GM21825 (cell line): Measurements from ENCODE around the gene ANLN.
"Not testable (repeated sequence)": the region's sequence is repeated elsewhere in the genome, so short reads cannot be mapped to it uniquely, and the experiment has no call there.

Experiments used
- ATAC-seq: cut with Tn5 transposase; IDR thresholded peaks from one replicate; pipeline ENCODE4 v1.9.1; 2021; ENCODE audit warnings: mild to moderate bottlenecking, moderate library complexity; ENCODE audit not compliant: unreplicated experiment

Gene ANLN

DNA sequence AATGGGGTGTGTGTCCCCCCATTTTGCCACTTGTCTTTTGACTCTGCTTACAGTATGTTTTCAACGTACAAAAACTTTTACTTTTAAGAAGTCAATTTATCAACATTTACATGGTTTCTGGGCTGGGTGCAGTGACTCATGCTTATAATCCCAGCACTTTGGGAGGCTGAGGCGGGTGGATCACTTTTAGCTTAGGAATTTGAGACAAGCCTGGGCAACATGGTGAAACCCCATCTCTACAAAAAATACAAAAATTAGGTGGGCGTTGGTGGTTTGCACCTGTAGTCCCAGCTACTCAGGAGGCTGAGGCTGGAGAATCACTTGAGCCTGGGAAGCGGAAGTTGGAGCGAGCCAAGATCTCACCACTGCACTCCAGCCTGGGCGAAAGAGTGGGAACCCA lies 107.5 kb downstream of the ANLN start:
- ATAC-seq = not testable (repeated sequence)

DNA sequence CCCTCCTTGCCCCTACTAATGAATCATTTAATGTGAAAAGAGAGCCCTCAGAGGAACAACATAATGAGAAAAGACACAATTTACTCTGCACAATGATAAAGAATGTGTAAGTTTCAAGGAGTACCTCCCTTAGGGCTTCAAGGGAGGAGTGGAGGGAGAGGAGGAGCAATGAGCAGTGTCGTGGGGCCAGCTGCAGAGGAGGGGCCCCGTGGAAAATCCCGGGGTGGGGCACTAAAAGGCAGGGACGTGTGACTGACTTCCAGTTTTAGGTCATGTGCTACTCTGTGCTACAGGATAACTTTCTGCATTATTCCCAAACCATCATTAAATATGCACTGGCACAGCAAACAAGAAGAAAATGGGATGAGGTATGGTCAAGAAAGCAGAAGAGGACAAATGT lies 108.1 kb downstream of the ANLN start:
- ATAC-seq = no peak
